ENCODE measurements around the gene TMSB15C.

GRCh38 chrX:104118765-104119164 lies 42.7 kb upstream of the TMSB15C start:
- no peak for TF ChIP-seq POLR2A (IDR thresholded peaks at IDR 0.05; ENCODE audit: low read depth, low read length)
- TF ChIP-seq CTCF (IDR thresholded peaks at IDR 0.05; ENCODE audit: extremely low read depth in 1 of 2, insufficient read depth in 1 of 2, low read depth in 1 of 2, low read length in 2 of 2): no peak
- TF ChIP-seq POLR2AphosphoS5 (IDR thresholded peaks at IDR 0.05; ENCODE audit: insufficient read depth, low read depth, low read length): no peak
- no peak for TF ChIP-seq EZH2 (IDR thresholded peaks at IDR 0.05; ENCODE audit: borderline replicate concordance, low read depth, low read length, severe bottlenecking)
- TF ChIP-seq FOS (IDR thresholded peaks at IDR 0.05; ENCODE audit: borderline replicate concordance, insufficient read depth, low read length): no peak

Measured in endothelial cell of umbilical vein (primary cell).